HG03066 (cell line): ENCODE data around the gene TIMM17A.

ENCODE experiments used
- ATAC-seq: cut with Tn5 transposase; IDR thresholded peaks from one replicate; pipeline ENCODE4 v1.9.1; 2021; ENCODE audit warnings: low read depth; ENCODE audit not compliant: unreplicated experiment

TIMM17A gene

GRCh38 chr1:201955009-201955728, at the start of gene TIMM17A:
TSS of gene TIMM17A (plus strand) at chr1:201955503. CDS start at chr1:201955527, 24 bp downstream.
- ATAC-seq, result peak; percentile 98

- ATAC-seq, result no peak
Measured at GRCh38 chr1:201906336-201906735, 49.0 kb upstream of the TIMM17A start.

DNA sequence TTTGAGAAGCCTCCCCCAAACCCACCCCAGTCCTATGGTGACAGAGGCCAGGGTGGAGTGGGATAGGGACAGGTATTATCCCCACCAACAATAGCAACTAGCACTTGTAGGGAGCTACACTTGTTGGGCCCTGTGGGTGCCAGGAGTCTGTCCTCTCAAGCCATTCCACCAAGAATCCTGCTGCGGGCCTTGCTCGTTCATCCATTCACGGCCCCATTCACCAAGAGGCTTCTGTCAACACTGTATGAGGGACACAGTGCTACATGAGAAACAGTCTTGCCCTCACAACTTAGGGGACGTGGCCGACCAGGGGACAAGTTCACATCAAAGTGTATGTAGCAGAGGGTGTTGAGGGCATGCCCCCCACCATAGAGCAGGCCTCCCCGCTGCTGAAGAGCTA, 47.7 kb upstream of the TIMM17A start:
- ATAC-seq, result no peak

- ATAC-seq, result no peak
Measured at GRCh38 chr1:201911826-201912571, 43.3 kb upstream of the TIMM17A start.

GRCh38 chr1:201912832-201913231, 42.5 kb upstream of the TIMM17A start:
- no peak for ATAC-seq

DNA sequence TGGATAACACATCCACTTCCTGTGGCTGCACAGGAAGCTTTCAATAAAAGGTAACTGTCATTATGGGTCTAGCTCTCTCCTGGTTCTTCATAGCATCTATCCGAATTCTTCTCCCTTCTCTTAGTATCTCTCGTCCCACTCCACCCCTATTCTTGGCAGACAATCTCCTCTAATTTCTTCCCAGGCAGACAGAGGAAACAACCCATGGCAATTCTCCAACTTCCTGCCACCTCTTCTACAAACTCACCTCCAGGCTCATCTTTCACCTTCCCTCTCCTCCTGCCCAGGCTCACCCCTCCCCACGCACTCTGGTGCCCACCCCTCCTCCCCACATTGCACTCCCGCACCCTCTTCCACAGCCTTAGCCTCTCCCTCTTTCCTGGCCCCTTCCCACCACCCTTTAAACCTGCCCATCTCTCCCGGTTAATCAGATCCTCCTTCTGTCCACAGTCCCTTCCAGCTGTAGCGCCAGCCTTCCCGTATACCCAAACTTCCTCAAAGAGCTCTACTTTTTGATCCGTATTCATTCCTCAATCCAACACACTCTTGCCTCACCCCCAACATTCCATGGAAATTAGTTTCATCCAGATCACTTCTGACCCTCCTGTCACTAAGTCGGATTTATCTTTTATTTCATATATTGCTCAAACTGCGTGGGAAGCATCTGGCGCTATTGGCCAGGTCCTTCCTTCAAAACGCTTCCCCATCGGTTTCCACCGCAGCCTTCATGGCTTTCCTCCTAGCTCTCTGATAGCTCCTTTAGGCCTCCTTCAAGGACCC, 40.7 kb upstream of the TIMM17A start:
- no peak for ATAC-seq

GRCh38 chr1:201916649-201917249, 38.6 kb upstream of the TIMM17A start:
- no peak for ATAC-seq

GRCh38 chr1:201917362-201918033, 37.8 kb upstream of the TIMM17A start:
- ATAC-seq, result no peak

DNA sequence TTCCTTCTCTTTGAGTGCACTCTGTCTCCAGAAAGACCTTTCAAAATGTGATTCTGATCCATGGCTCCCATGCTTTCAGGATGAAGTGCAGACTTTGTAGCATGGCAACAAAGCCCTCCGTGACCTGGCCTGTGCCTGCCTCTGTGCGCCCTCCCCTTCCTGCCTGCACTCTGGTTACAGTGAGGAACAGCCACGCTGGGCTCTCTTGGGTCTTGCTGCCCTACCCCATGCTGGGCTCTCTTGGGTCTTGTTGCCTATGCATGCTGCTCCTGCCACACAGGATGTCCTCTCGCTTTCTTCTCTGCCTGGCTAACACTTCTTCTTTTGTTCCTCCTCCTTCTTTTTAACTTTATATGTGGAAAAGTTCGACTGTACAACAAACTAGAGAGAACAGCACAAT, 37.0 kb upstream of the TIMM17A start:
- ATAC-seq, result no peak

GRCh38 chr1:201921952-201922558, 33.2 kb upstream of the TIMM17A start:
- ATAC-seq, result no peak

DNA sequence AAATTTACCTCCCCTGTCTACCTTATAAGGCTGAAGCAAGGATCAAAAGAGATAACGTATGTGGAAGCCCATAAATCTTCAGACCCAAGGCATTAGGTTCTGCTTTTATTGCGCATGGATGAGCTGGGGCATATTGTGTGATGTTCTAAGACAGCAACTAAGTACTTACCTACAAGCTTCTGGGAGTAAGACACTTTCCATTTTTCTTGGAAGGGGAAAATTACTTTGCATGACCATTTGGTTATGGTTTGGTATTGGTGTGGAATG, 30.1 kb upstream of the TIMM17A start:
- ATAC-seq, result no peak

DNA sequence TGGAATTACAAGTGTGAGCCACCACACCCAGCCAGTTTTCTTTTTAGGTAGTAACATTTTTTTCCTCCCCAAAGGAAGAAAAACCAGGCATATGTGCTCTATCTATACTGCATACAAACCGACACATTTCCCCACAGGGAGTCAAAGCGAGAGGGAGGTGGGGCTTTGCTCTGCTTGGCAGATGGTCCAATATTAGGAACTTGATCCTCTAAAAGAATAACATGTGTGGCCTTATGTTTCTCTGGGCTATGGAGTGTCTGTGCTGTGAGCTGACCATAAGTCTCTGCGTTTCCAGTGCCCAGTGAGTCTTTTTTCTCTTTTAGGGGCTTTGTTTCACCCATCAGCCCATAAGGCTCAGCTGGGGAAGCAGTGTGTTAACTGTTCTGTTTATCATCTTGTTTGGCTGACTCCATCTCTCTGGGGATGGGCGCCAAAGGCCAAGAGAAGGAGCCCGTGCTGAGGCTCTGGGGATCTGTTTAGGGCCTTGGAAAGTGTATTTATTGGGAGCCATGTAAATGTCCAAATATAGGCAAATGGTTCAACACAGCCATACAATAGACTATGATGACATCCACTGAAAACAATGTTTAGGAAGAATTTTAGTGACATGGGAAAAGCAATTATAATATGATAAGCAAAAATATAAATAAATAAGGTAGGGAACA, 29.2 kb upstream of the TIMM17A start:
- ATAC-seq, result no peak

DNA sequence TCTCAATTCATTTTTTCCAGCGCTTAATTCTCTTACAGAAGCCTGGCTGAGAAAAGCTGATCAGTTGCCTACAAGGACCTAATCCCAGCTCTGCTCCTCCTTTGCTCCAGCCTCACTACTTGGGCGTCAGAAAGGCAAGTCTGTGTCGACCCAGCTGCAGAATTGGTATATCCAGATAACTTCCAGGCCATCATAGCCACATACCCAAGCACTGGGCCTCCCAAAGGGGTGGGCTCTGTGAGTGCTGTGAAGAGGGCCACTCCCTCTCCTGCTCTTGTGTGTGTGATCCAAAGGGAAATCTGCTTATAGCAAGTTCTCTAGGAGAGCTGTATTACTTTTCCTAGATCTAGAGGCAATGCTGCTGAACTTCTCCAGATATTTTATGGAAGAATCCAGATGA, 27.0 kb upstream of the TIMM17A start:
- no peak for ATAC-seq

GRCh38 chr1:201930137-201930536, 25.2 kb upstream of the TIMM17A start:
- ATAC-seq, result no peak

DNA sequence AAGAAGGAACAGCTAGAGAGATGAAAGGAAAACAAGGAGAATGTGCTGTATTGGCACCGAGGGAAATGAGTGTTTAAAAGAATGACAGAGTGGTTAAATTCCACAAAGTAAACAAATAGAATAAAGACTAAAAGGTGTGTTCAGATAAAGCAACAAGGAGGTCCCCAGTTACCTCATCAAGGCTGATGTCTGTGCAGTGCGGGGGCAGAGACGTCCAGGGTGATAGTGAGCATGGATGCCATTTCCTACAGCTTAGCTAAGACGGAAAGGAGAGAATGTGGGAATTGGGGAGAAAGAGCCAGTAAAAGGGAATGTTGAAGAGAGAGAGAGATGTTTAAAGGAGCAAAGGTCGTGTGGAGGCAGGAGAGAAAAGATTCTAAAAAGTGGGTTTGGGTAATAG, 24.5 kb upstream of the TIMM17A start:
- no peak for ATAC-seq

GRCh38 chr1:201933840-201934430, 21.4 kb upstream of the TIMM17A start:
- no peak for ATAC-seq

GRCh38 chr1:201937624-201938213, 17.6 kb upstream of the TIMM17A start:
- ATAC-seq, result no peak

- no peak for ATAC-seq
Measured at GRCh38 chr1:201938440-201939035, 16.8 kb upstream of the TIMM17A start.

DNA sequence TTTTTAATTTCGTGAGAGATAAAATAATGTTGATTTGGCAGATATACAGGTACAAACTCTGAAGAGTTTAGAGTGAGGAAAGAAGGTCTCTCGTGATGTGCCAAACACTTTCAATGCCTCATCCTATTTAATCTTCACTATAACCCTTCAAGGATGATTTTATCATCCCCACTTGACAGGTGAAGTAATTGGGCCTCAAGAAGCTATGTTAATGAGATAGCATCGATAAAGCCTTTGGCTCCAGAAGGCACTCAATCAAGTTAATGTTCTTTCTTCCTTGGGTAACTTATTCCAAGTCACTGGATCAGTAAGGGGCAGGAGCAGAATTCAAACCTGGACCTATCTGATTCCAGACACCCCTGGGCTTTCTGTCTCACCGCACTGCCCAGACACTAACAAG, 16.2 kb upstream of the TIMM17A start:
- ATAC-seq, result no peak
